GM13977 (cell line): ENCODE data around the gene AHI1.
A peak's percentile ranks its signal among the peaks of the same experiment; 100 is the strongest.

Experiments
- DNase-seq: peaks from one replicate; pipeline ENCODE4 v3.0.0; 2012; ENCODE audit warnings: low spot score
- CTCF ChIP-seq: IDR thresholded peaks from 2 replicates; pipeline ENCODE4 v1.5.1; 2012; ENCODE audit warnings: mild to moderate bottlenecking, control low read depth; ENCODE audit not compliant: insufficient read depth; ENCODE audit errors: extremely low read depth, missing control alignments
- in situ Hi-C: fragments of 300-500 bp; cut with MboI; formaldehyde crosslinking; loops from one replicate; pipeline ENCODE4 v1.12.0; 2022; ENCODE audit warnings: low sequenced_read_pairs, low pct_unique_long_range_greater_than_20kb, mixed read lengths, inconsistent platforms; ENCODE audit not compliant: unreplicated experiment

AHI1 gene

GRCh38 chr6:135440087-135440792, 57.3 kb downstream of the AHI1 start:
- in situ Hi-C loops, result loop anchor here (25.0 kb wide), 2 partner anchors 428 to 1278 kb away; no protein-coding TSS in a partner anchor
- no peak for TF ChIP-seq CTCF
- peak; percentile 15 for DNase-seq

GRCh38 chr6:135439549-135439948, 58.0 kb downstream of the AHI1 start:
- TF ChIP-seq CTCF, result no peak
- in situ Hi-C loops, result loop anchor here (25.0 kb wide), 2 partner anchors 427 to 1277 kb away; no protein-coding TSS in a partner anchor
- no peak for DNase-seq

GRCh38 chr6:135438907-135439535, 58.5 kb downstream of the AHI1 start:
- in situ Hi-C loops, result loop anchor here (25.0 kb wide), 2 partner anchors 427 to 1277 kb away; no protein-coding TSS in a partner anchor
- TF ChIP-seq CTCF, result peak; percentile 66
- DNase-seq, result peak; percentile 23

- TF ChIP-seq CTCF, result no peak
- no peak for DNase-seq
- in situ Hi-C loops, result loop anchor here (25.0 kb wide), 2 partner anchors 423 to 1273 kb away; no protein-coding TSS in a partner anchor
These were observed 62.5 kb downstream of the AHI1 start for GRCh38 chr6:135434991-135435390.

- DNase-seq, result peak; percentile 11
- in situ Hi-C loops, result loop anchor here (25.0 kb wide), 2 partner anchors 422 to 1272 kb away; no protein-coding TSS in a partner anchor
- TF ChIP-seq CTCF, result no peak
These were observed 63.4 kb downstream of the AHI1 start for GRCh38 chr6:135434095-135434494.

GRCh38 chr6:135428078-135428477, 69.5 kb downstream of the AHI1 start:
- TF ChIP-seq CTCF, result no peak
- DNase-seq, result no peak
- in situ Hi-C loops, result loop anchor here (5.0 to 25.0 kb wide), 3 partner anchors 236 to 1266 kb away; no protein-coding TSS in a partner anchor
